GM12878 (cell line): Measurements from ENCODE around the gene ALKBH2.

ENCODE experiments used
- BCL3 ChIP-seq: IDR thresholded peaks from 2 replicates; pipeline ENCODE4 v1.6.1; 2011; ENCODE audit warnings: borderline replicate concordance, low read depth, mild to moderate bottlenecking, moderate library complexity, low read length; ENCODE audit not compliant: insufficient read depth, poor library complexity, severe bottlenecking
- CREB1 ChIP-seq: IDR thresholded peaks from 2 replicates; pipeline ENCODE4 v1.6.1; 2012; ENCODE audit warnings: low read depth, mild to moderate bottlenecking, inconsistent platforms
- CTCF ChIP-seq, 3 experiments: IDR thresholded peaks in 2 of 3; conservative IDR thresholded peaks in 1 of 3; 2 replicates each; pipeline ENCODE4 v1.5.1; 2011; ENCODE audit warnings: low read depth in 3 of 3, low read length in 3 of 3, mild to moderate bottlenecking in 3 of 3, control low read depth in 2 of 3, moderate library complexity in 2 of 3, inconsistent platforms in 1 of 3, mixed read lengths in 1 of 3; ENCODE audit not compliant: control insufficient read depth in 2 of 3, insufficient read depth in 1 of 3; ENCODE audit errors: extremely low read depth in 1 of 3
- ETV6 ChIP-seq, 2 experiments: fragments of 450-650 bp in 1 of 2; IDR thresholded peaks in 1 of 2; conservative IDR thresholded peaks in 1 of 2; 2 replicates each; pipeline ENCODE4 v1.6.1; 2014; ENCODE audit warnings: antibody characterized with exemption in 1 of 2, borderline replicate concordance in 1 of 2, low read depth in 1 of 2, mild to moderate bottlenecking in 1 of 2, moderate library complexity in 1 of 2
- FOS ChIP-seq: IDR thresholded peaks from 3 replicates; pipeline ENCODE4 v1.6.1; 2011; ENCODE audit warnings: borderline replicate concordance; ENCODE audit not compliant: insufficient read length; ENCODE audit errors: extremely low read depth
- PAX5 ChIP-seq: IDR thresholded peaks from 2 replicates; pipeline ENCODE4 v1.6.1; 2011; ENCODE audit warnings: low read depth, low read length, borderline replicate concordance
- POLR2A ChIP-seq: IDR thresholded peaks from 2 replicates; pipeline ENCODE4 v1.6.1; 2011; ENCODE audit warnings: low read depth, mild to moderate bottlenecking, low read length

- no peak for TF ChIP-seq POLR2A
- no peak for TF ChIP-seq ETV6 (conservative IDR thresholded peaks at IDR 0.05 in 1 of 2, IDR thresholded peaks at IDR 0.05 in 1 of 2; ENCODE audit: borderline replicate concordance in 1 of 2, low read depth in 1 of 2)
- no peak for TF ChIP-seq CTCF (IDR thresholded peaks at IDR 0.05 in 2 of 3, conservative IDR thresholded peaks at IDR 0.05 in 1 of 3; ENCODE audit: control insufficient read depth in 2 of 3, extremely low read depth in 1 of 3, insufficient read depth in 1 of 3, low read depth in 3 of 3, low read length in 3 of 3)
- no peak for TF ChIP-seq CREB1
- TF ChIP-seq BCL3 = no peak
- no peak for TF ChIP-seq PAX5
- no peak for TF ChIP-seq FOS
These were observed 31.8 kb upstream of the ALKBH2 start for GRCh38 chr12:109124878-109125648.
